ENCODE data around the gene CBR1.

DNA sequence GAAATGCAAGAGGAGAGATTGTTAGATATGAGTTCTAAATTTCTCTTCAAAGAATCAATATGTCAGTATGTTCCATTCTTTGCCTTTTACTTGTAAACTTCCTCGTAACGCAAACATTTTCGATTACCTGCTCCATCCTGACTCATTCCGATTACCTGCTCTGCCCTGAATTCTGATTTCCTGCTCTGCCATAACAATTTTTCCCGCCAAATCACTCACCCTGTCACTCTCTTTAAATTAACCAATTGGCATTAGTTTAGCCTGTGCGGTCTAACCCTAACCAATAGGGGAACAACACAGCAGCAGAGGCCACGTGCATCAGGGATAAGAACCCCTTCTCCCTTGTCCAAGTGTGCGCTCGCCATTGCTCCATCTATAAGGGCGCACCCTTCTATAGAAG, 40.0 kb downstream of the CBR1 start:
- no peak for TF ChIP-seq CTCF (IDR thresholded peaks at IDR 0.05; ENCODE audit: low read depth, low read length, poor library complexity, severe bottlenecking)
- TF ChIP-seq EZH2phosphoT487 (IDR thresholded peaks at IDR 0.05; ENCODE audit: borderline replicate concordance, low read length) = no peak
